Measurements from ENCODE around the gene BMP6. TPM values are rescaled to one million over a fixed set of nuclear protein-coding genes. Genes with fewer than 3 reads are reported as not detected.

Gene BMP6
- total RNA-seq, 1 experiment from 2014 or later = 13.6 TPM

DNA sequence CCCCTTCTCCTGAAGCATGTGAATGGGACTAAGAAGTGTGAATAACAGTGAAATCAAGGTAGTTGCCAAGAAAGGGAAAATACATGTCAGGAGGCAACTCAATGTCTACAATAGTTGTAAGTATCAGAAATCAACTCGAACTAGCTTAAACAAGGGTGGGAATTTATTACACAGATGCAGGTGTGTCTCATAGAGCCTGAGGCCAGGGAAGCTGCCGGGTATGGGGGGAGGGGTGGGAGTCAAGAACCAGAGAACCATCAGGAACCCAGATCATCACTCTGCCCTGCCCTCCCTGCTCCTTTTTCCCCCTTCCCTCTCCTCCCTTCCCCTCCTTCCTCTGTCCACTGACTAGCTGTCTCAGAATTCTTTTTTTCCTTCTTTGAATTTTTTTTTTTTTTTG, 34.9 kb upstream of the BMP6 start:
- POLR2A ChIA-PET = no interaction called here
- DNase-seq (ENCODE audit: low read depth, low spot score) = no peak
- CTCF ChIA-PET = no interaction called here
- in situ Hi-C loops (cut with HindIII; ENCODE audit: low pct_unique_long_range_greater_than_20kb, low sequenced_read_pairs) (no loop called here), intact Hi-C loops (cut with micrococcal nuclease; ENCODE audit: unreplicated experiment) (no loop called here)
- no TSS peak for BruUV-seq (replicated peaks)
- ATAC-seq = no peak
- H3K27me3 ChIP-seq (ENCODE audit: control insufficient read depth, insufficient read depth, low read length) = no peaks in the 10 kb centered on the region
- TF ChIP-seq, protein P1, sequence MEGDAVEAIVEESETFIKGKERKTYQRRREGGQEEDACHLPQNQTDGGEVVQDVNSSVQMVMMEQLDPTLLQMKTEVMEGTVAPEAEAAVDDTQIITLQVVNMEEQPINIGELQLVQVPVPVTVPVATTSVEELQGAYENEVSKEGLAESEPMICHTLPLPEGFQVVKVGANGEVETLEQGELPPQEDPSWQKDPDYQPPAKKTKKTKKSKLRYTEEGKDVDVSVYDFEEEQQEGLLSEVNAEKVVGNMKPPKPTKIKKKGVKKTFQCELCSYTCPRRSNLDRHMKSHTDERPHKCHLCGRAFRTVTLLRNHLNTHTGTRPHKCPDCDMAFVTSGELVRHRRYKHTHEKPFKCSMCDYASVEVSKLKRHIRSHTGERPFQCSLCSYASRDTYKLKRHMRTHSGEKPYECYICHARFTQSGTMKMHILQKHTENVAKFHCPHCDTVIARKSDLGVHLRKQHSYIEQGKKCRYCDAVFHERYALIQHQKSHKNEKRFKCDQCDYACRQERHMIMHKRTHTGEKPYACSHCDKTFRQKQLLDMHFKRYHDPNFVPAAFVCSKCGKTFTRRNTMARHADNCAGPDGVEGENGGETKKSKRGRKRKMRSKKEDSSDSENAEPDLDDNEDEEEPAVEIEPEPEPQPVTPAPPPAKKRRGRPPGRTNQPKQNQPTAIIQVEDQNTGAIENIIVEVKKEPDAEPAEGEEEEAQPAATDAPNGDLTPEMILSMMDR (IDR thresholded peaks at IDR 0.05) = no peak
- TF ChIP-seq, protein P2, sequence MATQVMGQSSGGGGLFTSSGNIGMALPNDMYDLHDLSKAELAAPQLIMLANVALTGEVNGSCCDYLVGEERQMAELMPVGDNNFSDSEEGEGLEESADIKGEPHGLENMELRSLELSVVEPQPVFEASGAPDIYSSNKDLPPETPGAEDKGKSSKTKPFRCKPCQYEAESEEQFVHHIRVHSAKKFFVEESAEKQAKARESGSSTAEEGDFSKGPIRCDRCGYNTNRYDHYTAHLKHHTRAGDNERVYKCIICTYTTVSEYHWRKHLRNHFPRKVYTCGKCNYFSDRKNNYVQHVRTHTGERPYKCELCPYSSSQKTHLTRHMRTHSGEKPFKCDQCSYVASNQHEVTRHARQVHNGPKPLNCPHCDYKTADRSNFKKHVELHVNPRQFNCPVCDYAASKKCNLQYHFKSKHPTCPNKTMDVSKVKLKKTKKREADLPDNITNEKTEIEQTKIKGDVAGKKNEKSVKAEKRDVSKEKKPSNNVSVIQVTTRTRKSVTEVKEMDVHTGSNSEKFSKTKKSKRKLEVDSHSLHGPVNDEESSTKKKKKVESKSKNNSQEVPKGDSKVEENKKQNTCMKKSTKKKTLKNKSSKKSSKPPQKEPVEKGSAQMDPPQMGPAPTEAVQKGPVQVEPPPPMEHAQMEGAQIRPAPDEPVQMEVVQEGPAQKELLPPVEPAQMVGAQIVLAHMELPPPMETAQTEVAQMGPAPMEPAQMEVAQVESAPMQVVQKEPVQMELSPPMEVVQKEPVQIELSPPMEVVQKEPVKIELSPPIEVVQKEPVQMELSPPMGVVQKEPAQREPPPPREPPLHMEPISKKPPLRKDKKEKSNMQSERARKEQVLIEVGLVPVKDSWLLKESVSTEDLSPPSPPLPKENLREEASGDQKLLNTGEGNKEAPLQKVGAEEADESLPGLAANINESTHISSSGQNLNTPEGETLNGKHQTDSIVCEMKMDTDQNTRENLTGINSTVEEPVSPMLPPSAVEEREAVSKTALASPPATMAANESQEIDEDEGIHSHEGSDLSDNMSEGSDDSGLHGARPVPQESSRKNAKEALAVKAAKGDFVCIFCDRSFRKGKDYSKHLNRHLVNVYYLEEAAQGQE (IDR thresholded peaks at IDR 0.05; ENCODE audit: insufficient read depth in 1 of 2, low read depth in 2 of 2, low read length in 1 of 2) = no peak
- no peak for TF ChIP-seq TCF7L2 (IDR thresholded peaks at IDR 0.05; ENCODE audit: low read depth, low read length)
- TF ChIP-seq POLR2AphosphoS5 (IDR thresholded peaks at IDR 0.05; ENCODE audit: low read depth, low read length) = no peak
- no peak for TF ChIP-seq SIN3A (IDR thresholded peaks at IDR 0.05; ENCODE audit: borderline replicate concordance, insufficient read depth, low read depth, low read length)
- H3K36me3 ChIP-seq (ENCODE audit: control insufficient read depth, insufficient read depth, low read length) = no peaks in the 10 kb centered on the region
- H3K4me1 ChIP-seq (ENCODE audit: control insufficient read depth, insufficient read depth, low read length) = peaks cover 6% of the 10 kb centered on the region; the same call in 1 of the 2 replicates
- H3K27ac ChIP-seq (ENCODE audit: low read length) = no peak overlapping the region
- no peaks in the 10 kb centered on the region for H3K9me3 ChIP-seq (ENCODE audit: control insufficient read depth, insufficient read depth, low read depth, low read length)
- H3K4me3 ChIP-seq (ENCODE audit: low read depth in 2 of 2, low read length in 2 of 2) = no peak overlapping the region

DNA sequence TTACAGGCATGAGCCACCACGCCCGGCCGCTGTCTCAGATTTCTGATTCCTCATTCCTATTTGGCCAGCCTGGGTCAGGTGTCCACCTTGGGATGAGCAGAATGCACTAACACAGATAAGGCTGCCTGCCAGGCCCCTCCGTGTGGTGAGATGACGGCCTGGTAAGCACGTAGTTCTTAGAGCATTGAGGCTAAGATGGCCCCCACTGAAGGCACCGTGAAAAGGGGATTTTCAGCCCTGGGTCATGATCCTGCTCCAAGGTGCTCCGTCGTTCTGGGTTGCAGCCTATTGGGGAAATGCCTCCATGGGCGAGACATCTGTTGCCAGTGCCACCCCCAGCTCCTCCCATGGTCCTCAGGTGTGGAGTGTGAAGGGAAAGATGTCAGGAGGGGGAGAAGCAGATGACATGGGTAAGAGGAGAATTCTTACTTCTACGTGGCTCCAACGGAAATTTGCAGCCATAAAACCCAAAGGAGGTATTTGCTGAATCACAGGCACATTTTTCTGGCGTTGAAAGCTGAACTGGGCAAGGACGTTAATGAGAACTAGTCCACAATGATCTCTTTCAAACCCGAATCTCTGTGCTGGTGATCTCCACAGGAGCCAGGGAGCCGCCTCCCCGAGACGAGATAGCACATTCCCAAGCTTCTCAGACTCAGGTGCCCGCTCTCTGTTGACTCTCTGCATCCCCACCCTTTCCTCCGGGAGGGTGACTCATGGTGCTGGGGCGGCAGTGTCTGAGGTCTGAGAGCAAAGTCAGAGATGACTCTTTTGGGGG, 34.0 kb upstream of the BMP6 start:
- H3K4me3 ChIP-seq (ENCODE audit: low read depth in 2 of 2, low read length in 2 of 2) = peak overlapping the region; percentile 5 to 44; a peak in 3 of 4 replicates
- BruUV-seq (replicated peaks) = no TSS peak
- H3K9me3 ChIP-seq (ENCODE audit: control insufficient read depth, insufficient read depth, low read depth, low read length) = no peaks in the 10 kb centered on the region
- intact Hi-C loops (cut with micrococcal nuclease; ENCODE audit: unreplicated experiment) = no loop called here
- H3K27ac ChIP-seq (ENCODE audit: low read length) = peak overlapping the region; percentile 49
- in situ Hi-C loops (cut with HindIII; ENCODE audit: low pct_unique_long_range_greater_than_20kb, low sequenced_read_pairs) = no loop called here
- no peak for TF ChIP-seq SIN3A (IDR thresholded peaks at IDR 0.05; ENCODE audit: borderline replicate concordance, insufficient read depth, low read depth, low read length)
- TF ChIP-seq, protein P1 (IDR thresholded peaks at IDR 0.05) = no peak
- TF ChIP-seq, protein P2 (IDR thresholded peaks at IDR 0.05; ENCODE audit: insufficient read depth in 1 of 2, low read depth in 2 of 2, low read length in 1 of 2) = no peak
- TF ChIP-seq TCF7L2 (IDR thresholded peaks at IDR 0.05; ENCODE audit: low read depth, low read length) = no peak
- TF ChIP-seq POLR2AphosphoS5 (IDR thresholded peaks at IDR 0.05; ENCODE audit: low read depth, low read length) = no peak
- CTCF ChIA-PET = no interaction called here
- POLR2A ChIA-PET = no interaction called here
- peak; percentile 39 for DNase-seq (ENCODE audit: low read depth, low spot score)
- H3K36me3 ChIP-seq (ENCODE audit: control insufficient read depth, insufficient read depth, low read length) = no peaks in the 10 kb centered on the region
- no peaks in the 10 kb centered on the region for H3K27me3 ChIP-seq (ENCODE audit: control insufficient read depth, insufficient read depth, low read length)
- peaks cover 6% of the 10 kb centered on the region; the same call in 1 of the 2 replicates for H3K4me1 ChIP-seq (ENCODE audit: control insufficient read depth, insufficient read depth, low read length)
- ATAC-seq = peak; percentile 88
